SK-N-SH (cell line): ENCODE data around the gene GULP1. TPM values are rescaled to one million over a fixed set of nuclear protein-coding genes. Genes with fewer than 3 reads are reported as not detected.

Experiments used
- CTCF ChIA-PET: fragments of 300-600, 350-600 bp; formaldehyde crosslinking; extraction: SDS; loops from one replicate; lab custom pipeline; 2021; lab: Yijun Ruan, JAX
- POLR2A ChIA-PET: fragments of 350-600 bp; sonication (Branson Sonifier 250); formaldehyde crosslinking; extraction: SDS; loops from one replicate; lab custom pipeline; 2020; ENCODE audit warnings: antibody characterized with exemption, inconsistent platforms; lab: Yijun Ruan, JAX
- DNase-seq: peaks from one replicate; pipeline ENCODE4 v3.0.0; 2012
- H2AFZ ChIP-seq: fragments of 200-600 bp; sonication (generic); 2 replicates; pipeline ENCODE4 v1.8.1; 2016; ENCODE audit warnings: antibody characterized with exemption, mild to moderate bottlenecking, low read depth
- H3F3A ChIP-seq: fragments of 200-600 bp; sonication (generic); replicated peaks from 2 replicates; pipeline ENCODE3; 2016; ENCODE audit warnings: antibody characterized with exemption, mild to moderate bottlenecking; ENCODE audit not compliant: insufficient read depth
- H3K27ac ChIP-seq, 2 experiments: fragments of 200-500 bp in 1 of 2; fragments of 200-600 bp in 1 of 2; sonication (Bioruptor generic) in 1 of 2; sonication (generic), shearing (Covaris generic) in 1 of 2; 2 replicates each; pipeline versions ENCODE4 v1.5.1 to v1.6.1; 2014 to 2016; ENCODE audit warnings: low read depth in 2 of 2, inconsistent platforms in 1 of 2, low read length in 1 of 2, mild to moderate bottlenecking in 1 of 2, mixed read lengths in 1 of 2
- H3K27me3 ChIP-seq: fragments of 200-600 bp; sonication (generic), shearing (Covaris generic); 2 replicates; pipeline ENCODE4 v1.6.1; 2016; ENCODE audit warnings: mixed run types; ENCODE audit not compliant: insufficient read depth
- H3K36me3 ChIP-seq, 2 experiments: fragments of 200-500 bp in 1 of 2; fragments of 200-600 bp in 1 of 2; sonication (Bioruptor generic) in 1 of 2; sonication (generic) in 1 of 2; replicated peaks in 1 of 2; 2 replicates each; pipeline versions ENCODE3 to v1.5.1; 2014 to 2016; ENCODE audit warnings: low read length in 1 of 2, mild to moderate bottlenecking in 1 of 2; ENCODE audit not compliant: insufficient read depth in 2 of 2, control insufficient read depth in 1 of 2
- H3K4me1 ChIP-seq, 2 experiments: fragments of 200-500 bp in 1 of 2; fragments of 200-600 bp in 1 of 2; sonication (Bioruptor generic) in 1 of 2; sonication (generic), shearing (Covaris generic) in 1 of 2; 2 replicates each; pipeline versions ENCODE4 v1.5.1 to v1.6.1; 2014 to 2016; ENCODE audit warnings: low read depth in 1 of 2, low read length in 1 of 2, mixed run types in 1 of 2; ENCODE audit not compliant: insufficient read depth in 2 of 2, control insufficient read depth in 1 of 2
- H3K4me2 ChIP-seq: fragments of 200-600 bp; sonication (generic), shearing (Covaris generic); 2 replicates; pipeline ENCODE4 v1.6.1; 2017; ENCODE audit warnings: mixed run types
- H3K4me3 ChIP-seq, 2 experiments: fragments of 200-500 bp in 1 of 2; fragments of 200-600 bp in 1 of 2; sonication (Bioruptor generic) in 1 of 2; sonication (generic), shearing (Covaris generic) in 1 of 2; 2 replicates each; pipeline versions ENCODE4 v1.5.1 to v1.8.1; 2014 to 2016; ENCODE audit warnings: low read depth in 2 of 2, inconsistent platforms in 1 of 2, low read length in 1 of 2, mild to moderate bottlenecking in 1 of 2, mixed read lengths in 1 of 2, moderate library complexity in 1 of 2
- H3K79me2 ChIP-seq: fragments of 200-600 bp; sonication (generic); 2 replicates; pipeline ENCODE4 v1.8.1; 2017; ENCODE audit warnings: mild to moderate bottlenecking; ENCODE audit not compliant: insufficient read depth
- H3K9ac ChIP-seq: fragments of 200-600 bp; sonication (generic); 2 replicates; pipeline ENCODE4 v1.6.1; 2017; ENCODE audit warnings: mixed run types
- H3K9me2 ChIP-seq: fragments of 200-600 bp; sonication (generic); 2 replicates; pipeline ENCODE4 v1.6.1; 2017; ENCODE audit warnings: mixed run types
- H3K9me3 ChIP-seq: fragments of 200-600 bp; sonication (generic); 2 replicates; pipeline ENCODE4 v1.6.1; 2017; ENCODE audit warnings: mixed run types, mild to moderate bottlenecking, moderate library complexity
- H4K20me1 ChIP-seq: fragments of 200-600 bp; sonication (generic); 2 replicates; pipeline ENCODE4 v1.6.1; 2017; ENCODE audit warnings: mild to moderate bottlenecking, mixed run types; ENCODE audit not compliant: insufficient read depth
- CHD2 ChIP-seq: fragments of 150-350 bp; IDR thresholded peaks from 2 replicates; pipeline ENCODE4 v1.6.1; 2018; ENCODE audit warnings: low read length; ENCODE audit not compliant: partially characterized antibody
- ELF1 ChIP-seq: IDR thresholded peaks from 2 replicates; pipeline ENCODE4 v1.4.0; 2012
- EP300 ChIP-seq, 2 experiments: IDR thresholded peaks; 2 replicates each; pipeline versions ENCODE4 v1.4.0 to v1.6.1; 2012; ENCODE audit warnings: borderline replicate concordance in 1 of 2, low read depth in 1 of 2, low read length in 1 of 2
- EZH2phosphoT487 ChIP-seq: fragments of 200-600 bp; sonication (generic); IDR thresholded peaks from 2 replicates; pipeline ENCODE4 v1.6.1; 2017; ENCODE audit warnings: low read depth, mixed run types, mild to moderate bottlenecking, antibody characterized with exemption, moderate library complexity, borderline replicate concordance
- FOSL2 ChIP-seq: IDR thresholded peaks from 2 replicates; pipeline ENCODE4 v1.4.0; 2012; ENCODE audit warnings: low read depth, mild to moderate bottlenecking, moderate library complexity, borderline replicate concordance
- FOXJ3 ChIP-seq: sonication (generic); formaldehyde crosslinking; IDR thresholded peaks from 2 replicates; pipeline ENCODE4 v1.5.1; 2020; ENCODE audit warnings: mild to moderate bottlenecking, missing genetic modification reagents
- FOXM1 ChIP-seq: IDR thresholded peaks from 2 replicates; pipeline ENCODE4 v1.4.0; 2012; ENCODE audit warnings: low read depth, mild to moderate bottlenecking
- GABPA ChIP-seq: IDR thresholded peaks from 2 replicates; pipeline ENCODE4 v1.4.0; 2012; ENCODE audit warnings: low read depth, mild to moderate bottlenecking
- GATA2 ChIP-seq: sonication (generic); formaldehyde crosslinking; IDR thresholded peaks from 2 replicates; pipeline ENCODE4 v1.5.0; 2020; ENCODE audit warnings: mild to moderate bottlenecking, missing genetic modification reagents
- JUND ChIP-seq: IDR thresholded peaks from 2 replicates; pipeline ENCODE4 v1.4.0; 2012
- MEF2A ChIP-seq: IDR thresholded peaks from 2 replicates; pipeline ENCODE4 v1.4.0; 2012; ENCODE audit warnings: low read depth, borderline replicate concordance
- MXI1 ChIP-seq: IDR thresholded peaks from 2 replicates; pipeline ENCODE4 v1.6.1; 2012; ENCODE audit warnings: mild to moderate bottlenecking, low read depth, low read length, improper control_type of control experiment
- NFIC ChIP-seq: IDR thresholded peaks from 2 replicates; pipeline ENCODE4 v1.4.0; 2012; ENCODE audit warnings: borderline replicate concordance
- NRF1 ChIP-seq: IDR thresholded peaks from 2 replicates; pipeline ENCODE4 v1.6.1; 2012; ENCODE audit warnings: low read depth, mild to moderate bottlenecking, low read length
- POLR2AphosphoS5 ChIP-seq: IDR thresholded peaks from 2 replicates; pipeline ENCODE4 v1.6.1; 2012; ENCODE audit warnings: low read depth, low read length
- RCOR1 ChIP-seq: fragments of 150-350 bp; IDR thresholded peaks from 2 replicates; pipeline ENCODE4 v1.6.1; 2017; ENCODE audit warnings: antibody characterized with exemption, low read length
- RXRA ChIP-seq: IDR thresholded peaks from 2 replicates; pipeline ENCODE4 v1.4.0; 2012; ENCODE audit warnings: low read depth, mild to moderate bottlenecking, borderline replicate concordance
- SMC3 ChIP-seq: IDR thresholded peaks from 2 replicates; pipeline ENCODE4 v1.6.1; 2012; ENCODE audit warnings: low read depth, low read length, improper control_type of control experiment
- TCF12 ChIP-seq: IDR thresholded peaks from 2 replicates; pipeline ENCODE4 v1.4.0; 2012
- TEAD4 ChIP-seq: IDR thresholded peaks from 2 replicates; pipeline ENCODE4 v1.4.0; 2012; ENCODE audit warnings: mild to moderate bottlenecking, borderline replicate concordance; ENCODE audit not compliant: insufficient read depth
- YY1 ChIP-seq: IDR thresholded peaks from 2 replicates; pipeline ENCODE4 v1.4.0; 2012; ENCODE audit warnings: low read depth, mild to moderate bottlenecking
- WGBS: methylation state at CpG from one replicate; pipeline ENCODE4 v1.1.6; 2017; ENCODE audit warnings: low lambda C conversion rate; 5-methylcytosine and 5-hydroxymethylcytosine counted together
- polyA plus RNA-seq, 3 experiments: library from polyadenylated mRNA; depleted of rRNA; stranded (reverse); fragments of >200 nt; gene quantifications; 2 replicates each; pipeline ENCODE4 v1.2.3, GENCODE V29; 2012
- TF ChIP-seq, protein P1 (sequence below): fragments of 200-600 bp; sonication (generic); IDR thresholded peaks from 2 replicates; pipeline ENCODE4 v1.6.1; 2017; ENCODE audit warnings: antibody characterized with exemption, mild to moderate bottlenecking, moderate library complexity
- TF ChIP-seq, protein P2 (sequence below): IDR thresholded peaks from 2 replicates; pipeline ENCODE4 v1.4.0; 2012; ENCODE audit warnings: low read depth
- TF ChIP-seq, protein P3 (sequence below): IDR thresholded peaks from 2 replicates; pipeline ENCODE4 v1.4.0; 2012; ENCODE audit warnings: low read depth, borderline replicate concordance
- TF ChIP-seq, protein P4 (sequence below): IDR thresholded peaks from 2 replicates; pipeline ENCODE4 v1.6.1; 2012; ENCODE audit warnings: mild to moderate bottlenecking, low read depth, low read length, moderate library complexity
- TF ChIP-seq, protein P5 (sequence below): IDR thresholded peaks from 2 replicates; pipeline ENCODE4; 2012

The GULP1 gene
- polyA plus RNA-seq, 1 of the 3 experiments (the other 2 are of a cell fraction): 33.8 TPM

DNA sequence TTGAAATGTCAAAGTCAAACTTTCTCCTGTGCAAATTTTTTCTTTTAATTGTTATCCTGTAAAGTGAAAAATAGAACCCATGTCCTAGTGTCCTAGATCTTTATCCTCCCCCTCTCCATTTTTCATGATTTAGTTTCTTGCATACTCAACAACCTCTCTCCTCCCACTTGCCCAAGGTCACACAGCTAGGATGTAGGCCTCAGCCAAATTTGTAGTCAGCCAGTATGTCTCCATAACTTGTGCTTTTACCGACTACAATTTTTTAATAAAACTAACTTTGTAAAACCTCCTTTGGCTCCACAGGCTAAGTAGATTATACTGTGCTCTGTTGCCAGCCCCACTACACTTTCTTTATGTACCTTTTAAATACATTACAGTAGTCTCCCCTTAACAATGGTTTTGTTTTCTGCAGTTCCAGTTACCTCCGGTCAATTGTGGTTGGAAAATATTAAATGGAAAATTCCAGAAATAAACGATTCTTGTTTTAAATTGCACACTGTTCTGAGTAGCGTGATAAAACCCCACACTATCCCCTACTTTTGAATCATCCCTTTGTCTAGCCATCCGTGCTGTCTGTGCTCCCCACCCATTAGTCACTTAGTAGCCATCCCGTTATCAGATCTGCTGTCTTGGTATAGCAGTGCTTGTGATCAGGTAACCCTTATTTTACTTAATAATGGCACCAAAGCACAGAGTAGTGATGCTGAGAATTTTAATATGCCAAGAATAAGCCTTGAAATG is 22.8 kb downstream of the GULP1 start:
- CTCF ChIA-PET: interaction anchor here (1.6 kb wide), 1 partner anchor 11 kb away, joined by 3 read pairs; no protein-coding TSS in a partner anchor
- Histone ChIP-seq H3K79me2 (peaks cover 90% of the 10 kb centered on the region), H3K4me2 (peak overlapping the region; percentile 60), H3K9me2 (no peaks in the 10 kb centered on the region), H3K4me3 (peak overlapping the region; percentile 6 to 7; a peak in 2 of 4 replicates), H3K4me1 (peaks cover 2 to 26% of the 10 kb centered on the region in 2 experiments; a peak in 3 of 4 replicates), H3K27me3 (no peaks in the 10 kb centered on the region), H3K27ac (peak overlapping the region; percentile 63 to 93), H3F3A (peaks cover 31% of the 10 kb centered on the region), H3K9me3 (no peaks in the 10 kb centered on the region), H3K36me3 (peaks cover 0 to 16% of the 10 kb centered on the region in 2 experiments), H3K9ac (peak overlapping the region; percentile 75), H4K20me1 (no peaks in the 10 kb centered on the region), H2AFZ (peak overlapping the region; percentile 79)
- WGBS: 12% methylated on average over 6 of the region's 6 CpGs
- no peak for DNase-seq
- POLR2A ChIA-PET: no interaction called here
- TF ChIP-seq NFIC (peak; percentile 39; the same call in 1 of the 2 replicates), SMC3 (no peak), EZH2phosphoT487 (no peak), NRF1 (no peak), POLR2AphosphoS5 (no peak), MEF2A (no peak), TEAD4 (peak; percentile 73), YY1 (no peak), EP300 (IDR thresholded peaks at IDR 0.05; ENCODE audit: borderline replicate concordance in 1 of 2, low read depth in 1 of 2, low read length in 1 of 2) (peak in 1 of 2 experiments; percentile 85; a peak in 2 of 4 replicates), TCF12 (peak; percentile 78), CHD2 (no peak), MXI1 (no peak), FOSL2 (peak; percentile 72), RXRA (peak; percentile 27; the same call in 1 of the 2 replicates), FOXJ3 (CRISPR knock-in tag) (no peak), JUND (peak; percentile 80), GATA2 (CRISPR knock-in tag) (no peak), RCOR1 (no peak), ELF1 (no peak), FOXM1 (peak; percentile 76; the same call in 1 of the 2 replicates), GABPA (no peak)
- TF ChIP-seq, protein P1, sequence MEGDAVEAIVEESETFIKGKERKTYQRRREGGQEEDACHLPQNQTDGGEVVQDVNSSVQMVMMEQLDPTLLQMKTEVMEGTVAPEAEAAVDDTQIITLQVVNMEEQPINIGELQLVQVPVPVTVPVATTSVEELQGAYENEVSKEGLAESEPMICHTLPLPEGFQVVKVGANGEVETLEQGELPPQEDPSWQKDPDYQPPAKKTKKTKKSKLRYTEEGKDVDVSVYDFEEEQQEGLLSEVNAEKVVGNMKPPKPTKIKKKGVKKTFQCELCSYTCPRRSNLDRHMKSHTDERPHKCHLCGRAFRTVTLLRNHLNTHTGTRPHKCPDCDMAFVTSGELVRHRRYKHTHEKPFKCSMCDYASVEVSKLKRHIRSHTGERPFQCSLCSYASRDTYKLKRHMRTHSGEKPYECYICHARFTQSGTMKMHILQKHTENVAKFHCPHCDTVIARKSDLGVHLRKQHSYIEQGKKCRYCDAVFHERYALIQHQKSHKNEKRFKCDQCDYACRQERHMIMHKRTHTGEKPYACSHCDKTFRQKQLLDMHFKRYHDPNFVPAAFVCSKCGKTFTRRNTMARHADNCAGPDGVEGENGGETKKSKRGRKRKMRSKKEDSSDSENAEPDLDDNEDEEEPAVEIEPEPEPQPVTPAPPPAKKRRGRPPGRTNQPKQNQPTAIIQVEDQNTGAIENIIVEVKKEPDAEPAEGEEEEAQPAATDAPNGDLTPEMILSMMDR: no peak
- TF ChIP-seq, protein P2, sequence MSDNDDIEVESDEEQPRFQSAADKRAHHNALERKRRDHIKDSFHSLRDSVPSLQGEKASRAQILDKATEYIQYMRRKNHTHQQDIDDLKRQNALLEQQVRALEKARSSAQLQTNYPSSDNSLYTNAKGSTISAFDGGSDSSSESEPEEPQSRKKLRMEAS: peak; percentile 70
- TF ChIP-seq, protein P3, sequence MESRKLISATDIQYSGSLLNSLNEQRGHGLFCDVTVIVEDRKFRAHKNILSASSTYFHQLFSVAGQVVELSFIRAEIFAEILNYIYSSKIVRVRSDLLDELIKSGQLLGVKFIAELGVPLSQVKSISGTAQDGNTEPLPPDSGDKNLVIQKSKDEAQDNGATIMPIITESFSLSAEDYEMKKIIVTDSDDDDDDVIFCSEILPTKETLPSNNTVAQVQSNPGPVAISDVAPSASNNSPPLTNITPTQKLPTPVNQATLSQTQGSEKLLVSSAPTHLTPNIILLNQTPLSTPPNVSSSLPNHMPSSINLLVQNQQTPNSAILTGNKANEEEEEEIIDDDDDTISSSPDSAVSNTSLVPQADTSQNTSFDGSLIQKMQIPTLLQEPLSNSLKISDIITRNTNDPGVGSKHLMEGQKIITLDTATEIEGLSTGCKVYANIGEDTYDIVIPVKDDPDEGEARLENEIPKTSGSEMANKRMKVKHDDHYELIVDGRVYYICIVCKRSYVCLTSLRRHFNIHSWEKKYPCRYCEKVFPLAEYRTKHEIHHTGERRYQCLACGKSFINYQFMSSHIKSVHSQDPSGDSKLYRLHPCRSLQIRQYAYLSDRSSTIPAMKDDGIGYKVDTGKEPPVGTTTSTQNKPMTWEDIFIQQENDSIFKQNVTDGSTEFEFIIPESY: no peak
- TF ChIP-seq, protein P4, sequence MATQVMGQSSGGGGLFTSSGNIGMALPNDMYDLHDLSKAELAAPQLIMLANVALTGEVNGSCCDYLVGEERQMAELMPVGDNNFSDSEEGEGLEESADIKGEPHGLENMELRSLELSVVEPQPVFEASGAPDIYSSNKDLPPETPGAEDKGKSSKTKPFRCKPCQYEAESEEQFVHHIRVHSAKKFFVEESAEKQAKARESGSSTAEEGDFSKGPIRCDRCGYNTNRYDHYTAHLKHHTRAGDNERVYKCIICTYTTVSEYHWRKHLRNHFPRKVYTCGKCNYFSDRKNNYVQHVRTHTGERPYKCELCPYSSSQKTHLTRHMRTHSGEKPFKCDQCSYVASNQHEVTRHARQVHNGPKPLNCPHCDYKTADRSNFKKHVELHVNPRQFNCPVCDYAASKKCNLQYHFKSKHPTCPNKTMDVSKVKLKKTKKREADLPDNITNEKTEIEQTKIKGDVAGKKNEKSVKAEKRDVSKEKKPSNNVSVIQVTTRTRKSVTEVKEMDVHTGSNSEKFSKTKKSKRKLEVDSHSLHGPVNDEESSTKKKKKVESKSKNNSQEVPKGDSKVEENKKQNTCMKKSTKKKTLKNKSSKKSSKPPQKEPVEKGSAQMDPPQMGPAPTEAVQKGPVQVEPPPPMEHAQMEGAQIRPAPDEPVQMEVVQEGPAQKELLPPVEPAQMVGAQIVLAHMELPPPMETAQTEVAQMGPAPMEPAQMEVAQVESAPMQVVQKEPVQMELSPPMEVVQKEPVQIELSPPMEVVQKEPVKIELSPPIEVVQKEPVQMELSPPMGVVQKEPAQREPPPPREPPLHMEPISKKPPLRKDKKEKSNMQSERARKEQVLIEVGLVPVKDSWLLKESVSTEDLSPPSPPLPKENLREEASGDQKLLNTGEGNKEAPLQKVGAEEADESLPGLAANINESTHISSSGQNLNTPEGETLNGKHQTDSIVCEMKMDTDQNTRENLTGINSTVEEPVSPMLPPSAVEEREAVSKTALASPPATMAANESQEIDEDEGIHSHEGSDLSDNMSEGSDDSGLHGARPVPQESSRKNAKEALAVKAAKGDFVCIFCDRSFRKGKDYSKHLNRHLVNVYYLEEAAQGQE: no peak; the same call in 1 of the 2 replicates
- TF ChIP-seq, protein P5, sequence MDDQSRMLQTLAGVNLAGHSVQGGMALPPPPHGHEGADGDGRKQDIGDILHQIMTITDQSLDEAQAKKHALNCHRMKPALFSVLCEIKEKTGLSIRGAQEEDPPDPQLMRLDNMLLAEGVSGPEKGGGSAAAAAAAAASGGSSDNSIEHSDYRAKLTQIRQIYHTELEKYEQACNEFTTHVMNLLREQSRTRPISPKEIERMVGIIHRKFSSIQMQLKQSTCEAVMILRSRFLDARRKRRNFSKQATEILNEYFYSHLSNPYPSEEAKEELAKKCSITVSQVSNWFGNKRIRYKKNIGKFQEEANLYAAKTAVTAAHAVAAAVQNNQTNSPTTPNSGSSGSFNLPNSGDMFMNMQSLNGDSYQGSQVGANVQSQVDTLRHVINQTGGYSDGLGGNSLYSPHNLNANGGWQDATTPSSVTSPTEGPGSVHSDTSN: peak; percentile 80
